GM11168 (cell line): ENCODE measurements around the gene TARBP2.
"Not testable (repeated sequence)": the region's sequence is repeated elsewhere in the genome, so short reads cannot be mapped to it uniquely, and the experiment has no call there.

Experiments
- in situ Hi-C: fragments of 300-500 bp; cut with MboI; formaldehyde crosslinking; loops from one replicate; pipeline ENCODE4 v1.12.0; 2022; ENCODE audit warnings: low sequenced_read_pairs; ENCODE audit not compliant: unreplicated experiment

TARBP2 gene

DNA sequence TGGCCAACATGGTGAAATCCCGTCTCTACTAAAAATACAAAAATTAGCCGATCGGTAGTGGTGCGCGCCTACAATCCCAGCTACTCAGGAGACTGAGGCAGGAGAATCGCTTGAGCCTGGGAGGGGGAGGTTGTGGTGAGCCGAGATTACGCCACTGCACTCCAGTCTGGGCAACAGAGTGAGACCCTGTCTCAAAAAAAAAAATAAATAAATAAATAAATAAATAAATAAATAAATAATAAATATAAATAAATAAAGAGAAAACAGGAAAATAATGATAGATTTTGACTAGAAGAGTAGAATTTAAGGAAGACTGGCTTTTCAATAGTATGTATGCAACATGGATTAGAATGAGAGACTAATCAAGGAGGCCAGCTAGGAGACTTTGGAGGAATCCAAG is 49.0 kb downstream of the TARBP2 start:
- in situ Hi-C loops = not testable (repeated sequence)

DNA sequence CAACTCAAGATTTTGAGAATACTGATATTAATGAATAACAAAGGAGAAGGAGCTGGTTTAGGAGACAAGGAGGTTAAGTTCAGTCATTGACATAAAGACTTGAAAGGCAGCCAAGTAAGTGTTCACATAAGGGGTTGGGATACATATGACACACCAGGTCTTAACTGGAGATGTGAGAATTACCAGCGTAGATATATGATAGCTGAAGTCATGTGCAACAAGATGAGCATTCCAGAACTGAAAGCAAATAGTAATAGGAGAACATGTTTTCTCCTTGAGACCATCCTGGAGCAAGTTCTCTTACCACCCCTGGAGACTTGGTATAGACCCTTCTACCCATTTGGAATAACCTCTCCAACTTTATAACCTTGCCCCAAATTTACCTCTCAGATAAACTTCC is 49.5 kb downstream of the TARBP2 start:
- in situ Hi-C loops = no loop called here

DNA sequence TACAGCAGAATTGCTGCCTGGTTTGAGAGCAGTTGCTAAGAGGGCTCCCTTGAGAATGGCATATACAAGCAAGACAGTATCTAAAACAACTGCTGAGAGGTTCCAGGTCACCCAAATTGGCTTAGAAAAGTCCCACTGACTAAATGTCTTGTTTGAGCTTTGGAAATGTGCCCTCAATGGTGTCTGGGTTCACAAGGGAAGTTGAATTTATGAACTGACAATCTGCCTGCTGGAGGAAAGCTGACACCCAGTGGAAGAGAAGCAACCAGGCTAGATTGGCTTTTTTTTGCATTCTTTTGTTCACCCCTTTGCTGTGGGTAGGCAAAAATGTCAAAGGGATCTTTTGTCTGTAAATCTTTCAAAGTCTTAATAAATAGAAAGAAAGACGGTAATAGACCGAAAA is 50.8 kb downstream of the TARBP2 start:
- in situ Hi-C loops = no loop called here

DNA sequence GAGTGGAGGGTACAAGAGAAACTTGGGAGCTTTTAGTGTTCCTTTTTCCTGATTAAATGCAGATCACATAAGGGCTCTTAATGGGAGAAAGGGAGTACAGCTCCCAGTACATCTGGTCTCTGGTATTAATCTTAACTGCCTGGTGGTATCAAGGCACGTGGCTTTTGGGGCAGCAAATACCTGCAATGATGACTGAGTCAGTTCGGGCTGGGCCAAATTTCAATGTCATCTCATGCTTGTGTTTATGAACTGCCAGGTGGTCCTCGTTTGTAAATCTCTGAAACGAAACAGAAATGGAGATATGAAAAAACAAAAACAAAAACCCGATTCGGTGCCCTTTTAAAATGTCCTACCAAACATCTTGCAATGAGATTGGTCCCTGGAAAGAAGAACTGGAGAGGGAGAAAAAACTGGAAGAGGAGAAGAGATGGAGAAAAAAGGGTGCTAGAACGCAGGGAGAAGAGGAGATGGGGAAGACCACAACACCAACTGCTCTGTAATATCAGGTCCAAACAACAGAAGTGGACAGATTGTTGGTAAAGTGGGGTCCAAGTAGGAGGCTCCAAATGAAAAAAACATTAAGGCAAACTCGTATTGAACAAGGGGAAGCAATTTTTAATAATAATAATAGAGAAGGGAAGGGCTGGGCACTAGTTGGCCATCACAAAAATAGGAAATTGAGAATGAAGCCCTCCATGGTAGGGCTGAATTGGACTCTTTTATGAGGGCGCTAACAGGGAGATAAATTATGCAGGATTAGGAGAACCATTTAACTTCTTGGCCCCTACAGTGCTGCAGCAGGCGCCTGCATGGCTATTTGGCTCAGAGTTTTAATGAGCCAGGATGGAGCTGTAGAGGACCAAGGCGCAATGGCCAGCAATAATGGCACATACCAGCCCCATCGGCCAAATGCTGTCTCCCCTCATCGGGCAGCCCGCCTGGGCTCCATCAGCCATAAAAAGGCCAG is 51.6 kb downstream of the TARBP2 start:
- in situ Hi-C loops = no loop called here
